HG03565 (cell line): ENCODE data around the gene NDST1.

Source experiments
- ATAC-seq: cut with Tn5 transposase; IDR thresholded peaks from one replicate; pipeline ENCODE4 v1.9.1; 2021; ENCODE audit warnings: mild to moderate bottlenecking, moderate library complexity; ENCODE audit not compliant: unreplicated experiment

Gene NDST1

DNA sequence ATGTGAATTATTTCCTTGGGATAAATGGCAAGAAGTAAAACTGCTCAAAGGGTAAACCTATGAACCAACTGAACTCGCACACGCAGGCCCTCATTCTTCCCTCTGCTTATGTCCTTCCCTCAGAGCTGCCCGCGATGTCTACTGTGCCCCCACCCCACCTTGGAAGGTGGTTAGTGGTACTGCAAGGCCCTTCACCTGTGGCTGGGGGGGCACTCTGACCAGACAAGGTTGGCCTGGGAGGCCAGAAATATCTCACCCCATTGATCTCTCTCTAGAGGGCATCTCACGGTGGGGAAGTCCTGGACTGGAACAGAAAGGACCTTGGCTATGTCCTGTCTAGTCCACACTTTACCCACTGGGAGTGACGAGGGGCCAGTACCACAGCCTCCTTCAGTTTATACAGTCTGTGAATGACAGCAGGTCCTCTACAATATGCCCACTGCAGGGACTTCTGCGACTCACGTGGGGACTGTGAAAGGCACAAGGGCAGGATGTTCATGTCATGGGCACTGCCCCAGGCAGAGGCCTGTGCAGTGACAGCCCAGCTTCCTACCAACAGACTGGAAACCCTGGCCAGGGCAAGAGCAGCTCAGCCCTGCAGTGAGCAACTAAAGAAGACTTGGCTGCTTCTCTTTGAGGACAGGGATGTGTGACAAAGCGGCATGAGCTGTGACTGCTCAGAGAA lies 75.8 kb downstream of the NDST1 start:
- no peak for ATAC-seq

DNA sequence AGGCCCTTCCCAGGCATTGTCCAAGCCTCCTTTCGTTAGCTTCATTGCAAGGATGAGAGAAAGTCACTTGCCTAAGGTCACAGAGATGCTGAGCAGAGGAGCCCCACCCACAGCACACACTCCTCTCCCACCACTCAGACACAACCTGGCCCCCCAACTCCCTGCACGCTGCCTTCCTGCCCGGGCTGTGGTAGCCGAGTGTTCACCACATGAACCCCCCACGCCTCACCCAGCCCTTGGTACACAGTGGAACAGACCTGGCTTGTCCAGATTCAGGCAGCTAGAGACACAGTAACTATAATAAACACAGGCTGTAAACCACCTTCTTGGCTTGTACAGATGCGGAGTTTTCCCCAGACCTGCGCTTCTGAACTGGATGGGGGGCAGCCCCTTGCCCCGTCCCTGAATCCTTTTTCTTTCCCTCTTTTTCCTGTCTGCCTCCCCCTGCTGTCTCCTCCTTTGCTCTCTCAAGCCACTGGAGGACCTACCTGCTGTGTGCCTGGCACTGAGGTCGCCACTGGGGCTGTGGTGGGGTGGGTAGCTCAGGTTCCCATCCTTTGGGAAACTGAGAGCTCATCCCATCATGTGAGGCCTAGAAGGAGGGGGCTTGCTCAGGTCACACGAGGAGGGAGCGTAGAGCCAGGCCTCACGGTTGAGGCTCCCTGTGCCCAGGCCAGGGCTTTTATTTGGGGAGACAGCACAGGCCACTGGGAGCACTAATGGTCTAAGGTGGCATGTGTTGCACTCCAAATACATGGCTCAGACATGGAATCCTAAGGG lies 76.8 kb downstream of the NDST1 start:
- no peak for ATAC-seq

DNA sequence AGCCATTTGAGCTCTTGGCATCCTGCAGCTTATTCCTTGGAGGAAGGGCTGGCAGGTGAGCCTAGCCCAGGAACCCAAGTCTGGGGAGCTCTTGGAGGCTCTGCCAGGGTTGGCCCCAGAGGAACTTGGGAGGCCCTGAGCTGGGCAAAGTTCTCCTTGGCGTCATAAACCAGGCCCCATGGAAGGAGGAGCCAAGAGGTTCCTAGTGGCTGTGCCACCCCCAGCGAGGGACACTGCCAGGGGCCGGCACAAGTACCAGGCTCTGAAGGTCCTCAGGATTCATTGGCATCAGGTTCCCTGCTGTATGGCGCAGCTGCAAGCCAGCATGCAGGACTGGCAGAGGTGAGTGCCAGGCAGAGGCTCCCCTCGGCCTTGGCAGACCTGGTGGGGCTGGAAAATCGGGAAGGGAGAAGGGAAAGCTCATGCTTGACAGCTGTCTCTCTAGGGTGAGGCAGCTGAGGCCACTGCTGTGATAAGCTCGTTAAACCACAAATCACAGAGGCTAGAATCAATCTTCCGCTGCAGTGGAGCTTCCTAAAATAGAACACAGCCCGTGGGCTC lies 77.9 kb downstream of the NDST1 start:
- no peak for ATAC-seq

DNA sequence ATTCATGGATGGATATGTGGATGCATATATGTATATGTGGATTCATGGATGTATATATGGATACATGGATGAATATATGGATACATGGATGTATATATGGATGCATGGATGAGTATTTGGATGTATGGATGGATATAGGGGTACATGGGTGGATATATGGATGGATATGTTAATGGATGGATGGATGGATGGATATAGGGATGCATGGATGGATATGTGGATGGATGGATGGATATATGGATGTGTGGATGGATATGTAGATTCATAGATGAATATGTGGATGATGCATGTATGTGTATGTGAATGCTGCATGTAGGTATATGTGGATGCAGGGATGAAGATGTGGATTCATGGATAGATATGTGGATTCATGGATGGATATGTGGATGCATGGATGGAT lies 79.1 kb downstream of the NDST1 start:
- ATAC-seq: no peak

DNA sequence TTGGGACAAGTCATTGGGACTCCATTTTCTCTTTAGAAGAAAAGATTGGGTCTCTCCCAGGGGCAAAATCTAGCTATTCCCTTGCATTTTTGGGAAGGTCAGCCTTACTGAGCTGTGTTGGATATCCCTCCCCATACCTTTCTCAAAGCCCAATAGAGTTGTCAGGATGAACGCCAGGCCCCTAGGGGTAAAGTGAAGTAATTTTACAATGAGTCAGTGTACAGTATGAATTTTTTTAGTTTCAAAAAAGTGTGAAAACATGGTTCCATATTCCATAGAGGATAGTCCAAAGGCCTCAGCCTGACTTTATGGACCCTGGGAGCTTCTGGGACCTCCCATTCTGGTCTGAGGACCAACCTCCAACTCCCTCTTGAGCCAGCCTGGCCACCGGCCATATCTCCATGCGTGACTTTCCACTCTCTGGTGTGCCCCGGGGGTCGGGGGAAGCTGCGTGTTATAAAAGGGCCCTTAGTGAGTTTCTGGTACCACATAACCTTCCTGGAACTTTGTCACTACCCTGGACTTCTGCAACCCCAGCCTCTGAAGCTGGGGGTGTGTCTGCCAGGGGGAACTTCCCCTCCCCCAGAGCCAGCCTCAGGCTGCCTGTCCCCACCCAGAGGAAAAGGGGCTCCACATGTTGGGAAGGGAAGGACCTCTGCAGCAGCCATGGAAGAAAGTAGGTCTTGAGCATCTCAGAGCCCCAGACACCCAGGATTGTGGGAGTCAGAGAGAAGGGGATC lies 80.1 kb downstream of the NDST1 start:
- no peak for ATAC-seq

DNA sequence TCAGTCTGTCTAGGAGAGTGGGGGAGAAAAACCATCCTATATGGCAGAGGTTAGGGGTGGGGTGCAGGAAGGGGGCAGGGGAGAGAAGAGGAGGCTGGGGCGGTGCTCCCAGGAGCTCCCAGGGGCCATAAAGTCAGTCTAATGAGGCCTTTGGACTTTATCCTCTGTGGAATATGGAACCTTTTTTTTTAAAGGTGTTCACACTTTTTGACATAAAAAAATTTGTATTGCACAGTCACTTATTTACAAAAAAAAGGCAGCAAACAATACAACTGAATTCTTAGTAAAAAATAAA lies 80.6 kb downstream of the NDST1 start:
- ATAC-seq: no peak

DNA sequence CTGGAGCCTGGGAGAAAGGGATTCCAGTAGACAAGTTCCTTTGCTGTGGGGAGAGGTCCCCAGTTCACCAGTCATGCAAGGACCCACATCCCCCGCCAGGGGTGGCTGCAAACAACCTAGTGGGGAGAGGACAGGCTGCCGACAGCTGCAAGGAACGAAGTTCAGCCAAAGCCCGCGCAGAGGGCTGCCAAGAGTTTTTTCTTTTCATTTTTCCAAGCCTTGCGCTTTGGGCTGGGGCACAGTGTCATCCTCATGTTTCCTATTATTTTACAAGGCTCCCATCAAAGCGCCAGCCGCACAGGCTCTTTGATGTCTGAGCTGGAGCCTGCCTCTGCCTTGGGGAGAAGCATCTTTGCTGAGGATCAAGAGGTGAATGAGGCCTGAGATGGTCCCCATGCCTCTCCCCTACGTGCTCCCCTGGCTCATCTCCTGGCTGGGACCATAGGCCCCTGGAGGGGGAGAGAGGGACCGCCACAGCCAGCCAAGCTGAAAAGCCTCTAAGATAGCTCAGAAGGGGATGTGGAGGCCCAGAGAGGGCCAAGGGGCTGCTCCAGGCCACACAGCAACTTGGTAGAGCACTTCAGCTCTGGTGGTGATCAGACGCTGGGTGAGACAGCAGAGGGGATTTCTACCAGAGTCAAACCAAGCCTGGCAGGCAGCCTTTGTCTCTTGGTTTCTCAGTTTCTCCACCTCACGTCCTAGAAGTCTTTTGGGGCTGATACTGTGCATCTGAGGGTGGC lies 82.1 kb downstream of the NDST1 start:
- no peak for ATAC-seq

- ATAC-seq: no peak
These were observed 83.2 kb downstream of the NDST1 start for GRCh38 chr5:150590979-150591695.

GRCh38 chr5:150593593-150593992 lies 85.7 kb downstream of the NDST1 start:
- ATAC-seq: no peak

GRCh38 chr5:150593996-150594395 lies 86.1 kb downstream of the NDST1 start:
- ATAC-seq: no peak

- no peak for ATAC-seq
These were observed 87.6 kb downstream of the NDST1 start for GRCh38 chr5:150595466-150596031.

DNA sequence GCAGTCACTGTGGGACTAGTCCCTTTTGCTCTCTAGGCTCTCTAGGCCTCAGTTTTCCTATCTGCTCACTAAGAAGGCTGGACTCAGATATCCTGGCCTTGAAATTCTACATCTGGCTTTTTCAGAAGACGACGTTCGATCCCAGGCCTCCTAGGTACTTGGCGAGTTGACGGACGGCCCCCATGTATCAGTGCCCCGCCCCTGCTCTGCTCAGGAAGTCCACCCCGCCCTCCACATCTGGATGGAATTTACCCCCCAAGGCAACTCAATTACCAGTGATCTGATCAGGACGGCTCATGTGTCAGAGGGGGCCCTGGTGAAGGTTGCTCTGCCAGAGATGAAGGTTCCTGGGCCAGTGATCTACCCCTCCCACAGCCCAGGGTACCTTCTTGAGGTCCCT lies 88.4 kb downstream of the NDST1 start:
- ATAC-seq: no peak

- no peak for ATAC-seq
These were observed 88.9 kb downstream of the NDST1 start for GRCh38 chr5:150596826-150597225.

- ATAC-seq: no peak
These were observed 90.1 kb downstream of the NDST1 start for GRCh38 chr5:150598006-150598405.

DNA sequence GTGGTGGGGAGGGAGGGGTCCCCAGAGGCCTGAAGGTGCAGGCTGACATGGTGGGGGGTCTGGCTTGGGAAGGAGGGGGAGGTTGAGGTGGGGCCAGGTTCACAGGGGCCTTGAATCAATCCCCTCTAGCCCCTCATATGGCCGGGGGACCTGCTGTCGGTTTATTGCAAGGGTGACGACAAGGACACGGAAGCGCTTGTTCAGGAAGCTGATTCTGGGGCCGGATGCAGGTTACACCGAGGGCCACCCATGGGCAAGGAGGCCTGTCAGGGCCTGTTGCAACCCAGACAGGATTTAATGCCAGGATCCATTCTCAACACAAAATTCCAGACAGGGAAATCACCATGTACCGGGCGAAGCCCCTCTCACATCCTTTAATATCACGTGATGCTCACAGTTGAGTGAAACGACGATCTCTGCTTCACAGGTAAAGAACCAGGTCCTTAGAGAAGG lies 90.9 kb downstream of the NDST1 start:
- no peak for ATAC-seq

- ATAC-seq: no peak
These were observed 91.3 kb downstream of the NDST1 start for GRCh38 chr5:150599281-150599680.

GRCh38 chr5:150599917-150600511 lies 92.1 kb downstream of the NDST1 start:
- no peak for ATAC-seq

GRCh38 chr5:150600616-150601490 lies 92.9 kb downstream of the NDST1 start:
- ATAC-seq: no peak
